Muscle layer of duodenum (tissue), 2 donors: ENCODE data around the gene MYH7B.

Experiments
- H3K27ac ChIP-seq: one replicate; pipeline ENCODE4 v1.7.0; 2013; ENCODE audit warnings: mild to moderate bottlenecking, low read length
- H3K27me3 ChIP-seq: one replicate; pipeline ENCODE4 v1.7.0; 2013; ENCODE audit warnings: low read depth, mild to moderate bottlenecking, control low read depth, low read length
- H3K36me3 ChIP-seq, 2 donors: one replicate each; pipeline ENCODE4 v1.7.0; 2013; ENCODE audit warnings: low read length in 2 of 2, control low read depth in 1 of 2, mild to moderate bottlenecking in 1 of 2; ENCODE audit not compliant: insufficient read depth in 2 of 2, control insufficient read depth in 1 of 2
- H3K4me1 ChIP-seq, 2 donors: one replicate each; pipeline ENCODE4 v1.7.0; 2013; ENCODE audit warnings: low read length in 2 of 2, mild to moderate bottlenecking in 2 of 2, control low read depth in 1 of 2, moderate library complexity in 1 of 2; ENCODE audit not compliant: insufficient read depth in 2 of 2, control insufficient read depth in 1 of 2
- H3K4me3 ChIP-seq, 2 donors: one replicate each; pipeline ENCODE4 v1.7.0; 2013; ENCODE audit warnings: low read length in 2 of 2, low read depth in 1 of 2, mild to moderate bottlenecking in 1 of 2
- H3K9me3 ChIP-seq, 2 donors: one replicate each; pipeline ENCODE4 v1.7.0; 2013; ENCODE audit warnings: low read length in 2 of 2, control low read depth in 1 of 2, mild to moderate bottlenecking in 1 of 2; ENCODE audit not compliant: control insufficient read depth in 1 of 2
- donor health status: healthy.

The MYH7B gene

GRCh38 chr20:35003211-35004031 lies 47.8 kb downstream of the MYH7B start:
- no peak overlapping the region for H3K4me3 ChIP-seq
- H3K36me3 ChIP-seq: peaks cover 75 to 96% of the 10 kb centered on the region in 2 donors
- no peaks in the 10 kb centered on the region for H3K4me1 ChIP-seq
- no peak overlapping the region for H3K27ac ChIP-seq
- H3K9me3 ChIP-seq: no peaks in the 10 kb centered on the region
- H3K27me3 ChIP-seq: no peaks in the 10 kb centered on the region

DNA sequence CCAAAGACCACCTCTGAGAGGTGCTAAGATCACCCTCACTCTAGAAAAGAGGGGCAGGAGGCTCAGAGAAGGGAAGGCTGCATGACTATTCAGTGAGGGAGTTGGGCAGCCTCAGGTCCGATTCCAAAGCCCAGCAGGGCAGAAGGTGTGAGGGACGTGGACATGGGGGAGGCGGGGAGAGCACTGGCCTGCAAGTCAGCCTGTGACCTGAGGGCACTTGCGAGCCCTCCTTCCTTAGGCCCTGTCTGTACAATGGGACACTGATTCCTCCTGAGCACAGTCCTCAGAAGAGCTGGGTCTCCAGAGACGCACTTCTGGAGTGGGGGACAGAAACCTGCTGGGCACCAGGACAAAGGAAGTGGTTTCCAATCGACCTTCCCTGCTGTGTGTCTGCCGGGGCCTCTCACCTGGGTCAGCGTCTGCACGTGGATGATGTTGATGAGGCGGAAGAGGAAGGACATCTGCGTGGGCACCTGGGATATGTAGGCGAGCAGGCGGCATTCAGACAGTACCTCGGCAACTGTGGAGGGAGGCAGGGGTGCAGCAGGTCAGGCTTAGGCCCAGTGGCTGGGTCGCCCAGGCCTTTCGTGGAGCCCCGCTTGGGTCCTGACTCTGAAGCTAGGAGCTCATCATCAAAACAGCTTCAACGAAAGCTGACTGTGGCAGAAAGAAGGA lies 48.5 kb downstream of the MYH7B start:
- H3K9me3 ChIP-seq: no peaks in the 10 kb centered on the region
- no peaks in the 10 kb centered on the region for H3K4me1 ChIP-seq
- H3K27ac ChIP-seq: no peak overlapping the region
- H3K36me3 ChIP-seq: peaks cover 77 to 96% of the 10 kb centered on the region in 2 donors
- H3K4me3 ChIP-seq: no peak overlapping the region
- no peaks in the 10 kb centered on the region for H3K27me3 ChIP-seq

GRCh38 chr20:35004749-35005462 lies 49.2 kb downstream of the MYH7B start:
- no peaks in the 10 kb centered on the region for H3K9me3 ChIP-seq
- no peak overlapping the region for H3K27ac ChIP-seq
- no peak overlapping the region for H3K4me3 ChIP-seq
- no peaks in the 10 kb centered on the region for H3K27me3 ChIP-seq
- peaks cover 79 to 97% of the 10 kb centered on the region in 2 donors for H3K36me3 ChIP-seq
- H3K4me1 ChIP-seq: no peaks in the 10 kb centered on the region
